Muscle of back (tissue), 11 donors: Measurements from ENCODE around the gene MAPK8IP1. TPM values are rescaled to one million over a fixed set of nuclear protein-coding genes. Genes with fewer than 3 reads are reported as not detected.

ENCODE experiments used
- DNase-seq, 3 donors: peaks; one replicate each; pipeline versions ENCODE4 v3.0.0 to v3.0.0-alpha.2; 2013
- polyA plus RNA-seq, 10 donors: library from polyadenylated mRNA; unstranded; fragments of 120-200 nt; gene quantifications; one replicate each; pipeline ENCODE4 v1.2.1, GENCODE V29; 2013; ENCODE audit not compliant: insufficient read length in 10 of 10

MAPK8IP1 gene
- polyA plus RNA-seq, 10 donors, result 18.2 to 36.3 (median 32.8) TPM

DNA sequence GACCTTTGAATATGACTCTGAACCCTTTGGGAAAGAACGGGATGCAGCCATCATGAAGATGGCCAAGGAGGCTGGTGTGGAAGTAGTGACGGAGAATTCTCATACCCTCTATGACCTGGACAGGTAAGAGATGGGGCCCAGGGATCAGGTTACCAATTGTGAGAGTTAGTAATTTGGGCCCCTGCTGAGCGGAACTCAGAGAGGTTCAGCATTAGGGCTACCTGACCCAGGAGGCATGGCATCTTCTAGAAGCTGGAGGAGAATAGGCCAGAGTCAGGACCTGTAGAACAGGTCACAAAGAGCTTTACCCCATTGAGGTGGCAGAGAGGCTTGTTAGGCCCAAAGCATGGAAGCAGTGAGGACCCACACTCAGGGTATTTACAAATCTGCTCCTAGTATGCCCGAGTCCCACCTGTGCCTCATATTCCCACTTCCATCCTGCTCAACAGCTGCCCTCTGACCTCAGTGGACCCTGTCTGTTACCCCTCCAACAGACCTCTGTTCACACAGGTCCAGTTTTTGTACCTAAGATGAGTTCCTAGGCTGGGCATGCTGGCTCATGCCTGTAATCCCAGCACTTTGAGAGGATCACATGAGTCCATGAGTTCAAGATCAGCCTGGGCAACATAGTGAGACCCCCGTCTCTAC is 26.6 kb upstream of the MAPK8IP1 start:
- no peak for DNase-seq

DNA sequence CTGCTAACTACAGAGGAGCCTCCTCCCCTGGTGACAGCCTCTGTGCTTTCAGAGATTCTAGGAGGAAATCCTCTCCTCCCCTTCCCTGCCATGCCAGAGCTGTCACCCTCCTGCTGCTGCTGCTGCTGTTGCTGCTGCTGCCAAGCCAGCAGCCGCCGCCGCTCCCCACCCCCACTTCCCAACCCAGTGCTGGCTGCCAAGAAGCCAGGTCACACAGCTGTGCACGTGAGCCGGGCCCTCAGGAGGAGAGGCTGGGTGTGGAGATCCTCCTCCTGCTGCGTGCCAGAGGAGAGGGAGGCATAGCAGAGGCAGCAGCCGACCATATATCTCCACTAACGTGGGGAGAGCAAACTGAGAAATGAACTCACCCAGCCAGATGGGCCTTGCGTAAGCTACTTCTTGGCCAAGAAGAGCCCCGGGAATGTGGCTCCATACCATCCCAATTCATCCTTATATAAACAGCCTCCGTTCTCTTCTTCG is 25.8 kb upstream of the MAPK8IP1 start:
- DNase-seq, result peak; percentile 91 to 96 (median 95)

- DNase-seq, result no peak
Measured at GRCh38 chr11:45860348-45860747, 25.1 kb upstream of the MAPK8IP1 start.

DNA sequence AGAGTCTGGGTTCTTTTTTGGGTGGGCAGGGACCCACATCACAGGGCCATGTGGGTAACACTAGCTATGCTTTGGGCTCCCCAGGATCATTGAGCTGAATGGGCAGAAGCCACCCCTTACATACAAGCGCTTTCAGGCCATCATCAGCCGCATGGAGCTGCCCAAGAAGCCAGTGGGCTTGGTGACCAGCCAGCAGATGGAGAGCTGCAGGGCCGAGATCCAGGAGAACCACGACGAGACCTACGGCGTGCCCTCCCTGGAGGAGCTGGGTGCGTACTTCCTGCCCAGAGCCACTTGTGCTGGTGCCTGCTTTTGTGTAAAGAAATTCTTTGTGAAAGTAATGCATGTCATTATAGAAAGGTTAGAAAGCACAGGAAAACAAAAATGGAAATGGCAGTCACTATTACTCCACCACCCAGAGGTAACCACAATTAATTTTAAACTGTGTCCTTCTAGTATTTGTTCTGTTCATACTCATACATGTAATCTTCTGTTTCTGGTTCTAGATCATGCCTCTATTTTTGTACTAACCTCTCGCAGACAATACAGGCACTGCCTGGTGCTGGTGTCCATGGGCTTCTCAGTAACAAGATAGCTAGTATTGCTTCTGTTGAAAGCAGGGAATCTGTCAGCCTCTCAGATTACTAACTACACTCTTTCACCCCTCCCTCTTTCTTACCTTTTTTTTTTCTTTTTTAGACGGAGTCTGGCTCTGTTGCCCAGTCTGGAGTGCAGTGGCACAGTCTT is 24.5 kb upstream of the MAPK8IP1 start:
- no peak for DNase-seq

- peak in 1 of 3 donors; percentile 69 for DNase-seq
Measured at GRCh38 chr11:45864041-45864440, 21.4 kb upstream of the MAPK8IP1 start.

DNA sequence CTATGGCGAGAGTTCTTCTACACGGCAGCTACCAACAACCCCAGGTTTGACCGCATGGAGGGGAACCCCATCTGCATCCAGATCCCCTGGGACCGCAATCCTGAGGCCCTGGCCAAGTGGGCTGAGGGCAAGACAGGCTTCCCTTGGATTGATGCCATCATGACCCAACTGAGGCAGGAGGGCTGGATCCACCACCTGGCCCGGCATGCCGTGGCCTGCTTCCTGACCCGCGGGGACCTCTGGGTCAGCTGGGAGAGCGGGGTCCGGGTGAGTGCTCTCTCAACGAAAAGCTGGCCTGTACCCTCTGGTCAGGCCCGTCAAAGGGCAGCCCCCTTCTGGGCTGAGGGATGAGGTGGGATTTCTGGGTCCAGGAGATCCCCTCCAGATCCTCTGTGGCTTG is 15.9 kb upstream of the MAPK8IP1 start:
- DNase-seq, result no peak

GRCh38 chr11:45870706-45871105 is 14.7 kb upstream of the MAPK8IP1 start:
- no peak for DNase-seq

DNA sequence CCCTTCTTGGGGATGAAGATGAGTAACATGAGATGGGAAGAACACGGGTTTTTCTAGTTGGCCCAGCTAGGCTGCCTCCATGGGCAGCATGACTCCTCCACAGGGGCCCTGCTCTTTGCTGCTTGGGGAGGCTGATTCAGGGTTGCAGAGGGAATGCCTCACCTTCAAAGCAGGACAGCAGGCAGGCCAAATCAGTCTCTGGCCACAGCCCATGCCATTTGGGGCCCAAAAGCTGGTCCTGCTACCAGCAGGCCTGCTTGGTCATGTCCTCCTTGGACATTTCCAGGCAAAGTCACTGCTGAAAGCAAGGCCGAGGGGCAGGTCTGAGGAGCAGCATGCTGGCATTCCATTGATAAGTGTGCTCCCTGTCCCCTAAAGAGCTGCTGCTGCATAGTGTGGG is 13.8 kb upstream of the MAPK8IP1 start:
- no peak for DNase-seq

GRCh38 chr11:45872651-45873356 is 12.6 kb upstream of the MAPK8IP1 start:
- DNase-seq, result peak in 1 of 3 donors; percentile 57

DNA sequence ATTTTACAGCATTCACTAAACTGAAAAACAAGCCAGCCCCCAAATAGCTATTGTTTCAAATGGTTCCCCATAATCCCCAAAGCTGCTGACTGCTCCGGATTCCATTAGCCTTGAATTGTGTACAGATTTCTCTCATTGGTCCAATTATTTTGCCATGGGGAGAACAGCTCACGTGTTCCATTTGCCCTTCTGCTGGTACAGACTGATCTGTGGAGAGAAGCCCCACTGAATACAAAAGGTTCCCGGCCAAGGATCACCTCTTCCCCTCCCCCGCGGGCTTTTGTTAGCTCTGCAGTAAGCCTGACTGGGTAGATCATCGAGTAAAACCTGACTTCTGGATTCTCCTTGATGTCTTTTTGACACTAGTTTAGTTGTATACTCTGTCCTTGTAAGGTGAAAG is 9.1 kb upstream of the MAPK8IP1 start:
- DNase-seq, result no peak

- no peak for DNase-seq
Measured at GRCh38 chr11:45877221-45877620, 8.2 kb upstream of the MAPK8IP1 start.

- DNase-seq, result no peak
Measured at GRCh38 chr11:45877845-45878244, 7.6 kb upstream of the MAPK8IP1 start.

GRCh38 chr11:45879803-45880686 is 5.4 kb upstream of the MAPK8IP1 start:
- no peak for DNase-seq

DNA sequence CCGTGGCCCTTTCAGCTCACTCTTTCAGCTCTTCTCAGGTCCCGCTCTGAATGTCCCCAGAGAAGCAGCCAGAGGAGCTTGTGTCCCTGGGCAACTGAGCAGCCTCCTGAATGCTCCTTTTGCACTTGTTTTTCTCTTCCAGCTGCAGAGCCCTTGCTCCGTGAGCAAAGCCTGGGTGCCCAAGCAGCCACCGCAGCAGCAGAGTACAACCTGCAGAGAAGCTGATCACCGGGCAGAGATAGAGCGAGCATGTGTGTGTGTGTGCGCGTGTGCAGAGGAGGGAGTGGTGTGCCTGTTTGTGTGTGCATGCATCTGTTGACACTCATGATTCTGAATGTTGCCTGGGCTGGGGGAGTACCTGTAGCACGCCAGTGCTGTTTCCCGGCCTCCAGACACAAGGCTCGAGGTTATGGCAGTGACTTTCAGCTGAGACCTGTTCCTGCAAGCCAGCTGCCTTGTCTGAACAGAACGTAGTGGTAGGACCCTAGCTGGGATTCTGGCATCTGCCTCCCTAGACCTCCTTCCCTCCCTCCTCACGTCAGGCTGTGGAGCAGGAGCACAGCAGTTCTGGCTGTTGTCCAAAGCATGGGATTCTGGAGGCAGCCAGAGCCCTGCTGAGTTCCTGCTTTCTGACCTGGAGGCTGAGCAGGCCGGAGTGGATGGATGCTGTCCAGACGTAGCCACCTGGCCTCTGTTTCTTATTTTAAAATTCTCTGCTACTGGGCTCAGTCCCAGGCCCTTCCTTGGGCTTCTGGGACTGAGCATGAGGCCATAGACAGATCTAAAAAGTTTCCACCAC is 4.5 kb upstream of the MAPK8IP1 start:
- peak in 1 of 3 donors; percentile 59 for DNase-seq

GRCh38 chr11:45881708-45882368 is 3.6 kb upstream of the MAPK8IP1 start:
- no peak for DNase-seq

- no peak for DNase-seq
Measured at GRCh38 chr11:45884596-45885185, 760 bp upstream of the MAPK8IP1 start.

DNA sequence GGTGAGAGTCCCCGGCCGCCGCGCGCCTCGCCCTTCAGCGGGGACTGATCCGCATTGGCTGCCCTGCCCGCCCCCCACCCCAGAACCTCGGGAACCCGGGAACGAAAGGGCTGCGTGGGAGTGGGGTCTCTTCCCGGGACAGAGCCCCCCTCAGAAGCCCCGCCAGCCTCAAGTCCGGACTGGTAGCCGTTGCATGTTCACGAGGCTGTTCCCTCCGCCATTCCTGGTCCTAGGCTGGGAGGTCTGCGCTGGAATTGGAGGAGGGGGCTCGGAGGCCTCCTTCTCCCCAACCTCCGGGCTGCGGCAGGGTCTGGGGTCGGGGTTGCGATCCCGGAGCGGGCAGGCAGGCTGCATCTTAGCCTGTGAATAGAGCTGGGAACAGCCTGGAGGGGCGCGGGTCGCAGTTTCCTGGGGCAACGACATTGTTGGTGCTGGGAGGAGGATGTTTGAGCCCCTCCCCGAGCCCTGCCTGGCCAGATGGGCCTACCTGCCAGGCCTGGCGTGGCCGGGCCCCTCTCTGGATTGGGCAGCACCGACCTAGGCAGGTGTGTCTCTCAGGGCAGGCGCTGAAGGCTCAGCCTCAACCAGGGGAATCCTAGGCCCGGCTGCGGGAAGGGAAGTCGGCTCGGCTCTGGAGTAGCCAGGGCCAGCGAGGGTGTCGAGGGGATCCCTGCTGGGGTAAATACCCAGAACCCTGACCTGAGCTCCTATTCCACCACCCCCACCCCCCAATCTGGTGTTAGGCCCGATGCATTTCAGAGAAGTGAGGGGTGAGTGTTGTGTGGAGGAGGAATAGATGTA is 670 bp downstream of the MAPK8IP1 start:
- no peak for DNase-seq

DNA sequence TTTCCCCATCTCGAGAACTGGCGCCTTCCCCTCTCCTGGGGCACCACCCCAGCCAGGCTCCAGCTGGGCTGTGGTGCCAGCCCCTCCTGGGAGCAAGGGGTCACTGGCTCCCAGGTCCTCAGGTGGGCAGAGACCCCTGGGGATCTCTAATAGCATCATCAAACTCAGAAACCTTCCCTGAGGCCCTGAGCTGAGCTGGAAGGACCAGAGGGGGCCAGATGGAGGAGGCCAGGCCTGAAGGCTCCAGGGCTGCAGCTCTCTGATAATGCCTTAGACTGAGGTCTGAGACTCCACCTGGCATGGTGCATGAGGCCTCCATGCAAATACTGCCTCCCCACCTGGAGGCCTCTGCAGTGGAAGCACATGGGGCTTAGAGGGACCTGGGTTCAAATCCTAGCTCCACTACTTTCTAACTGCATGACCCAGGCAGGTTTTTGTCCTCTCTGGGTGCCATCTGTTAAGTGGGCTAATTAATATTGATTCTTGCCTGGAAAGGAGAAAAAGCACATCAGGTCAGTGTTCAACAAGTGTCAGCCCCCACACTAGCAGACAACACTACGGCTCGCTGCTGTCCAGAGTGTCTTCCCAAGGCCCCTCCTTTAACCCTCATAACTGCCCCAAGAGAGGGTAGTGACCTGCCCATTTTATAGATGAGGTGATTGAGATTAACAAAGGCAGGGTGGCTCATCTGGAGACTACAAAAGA is 1.5 kb downstream of the MAPK8IP1 start:
- no peak for DNase-seq
